Upper lobe of left lung (tissue), 4 donors: ENCODE results near the gene N4BP2L2.

Experiments
- POLR2A ChIP-seq, 4 donors: fragments of 450-650 bp; IDR thresholded peaks; one replicate each; pipeline ENCODE4 v1.5.1; 2016 to 2017; ENCODE audit warnings: antibody characterized with exemption in 4 of 4, mild to moderate bottlenecking in 2 of 4
- TF ChIP-seq, protein P1 (sequence below), 6 experiments: fragments of 450-650 bp in 4 of 6; fragments of 200-600 bp in 2 of 6; sonication (generic) in 2 of 6; IDR thresholded peaks; one replicate each; pipeline ENCODE4 v1.5.1; 2016 to 2019; ENCODE audit warnings: antibody characterized with exemption in 6 of 6

DNA sequence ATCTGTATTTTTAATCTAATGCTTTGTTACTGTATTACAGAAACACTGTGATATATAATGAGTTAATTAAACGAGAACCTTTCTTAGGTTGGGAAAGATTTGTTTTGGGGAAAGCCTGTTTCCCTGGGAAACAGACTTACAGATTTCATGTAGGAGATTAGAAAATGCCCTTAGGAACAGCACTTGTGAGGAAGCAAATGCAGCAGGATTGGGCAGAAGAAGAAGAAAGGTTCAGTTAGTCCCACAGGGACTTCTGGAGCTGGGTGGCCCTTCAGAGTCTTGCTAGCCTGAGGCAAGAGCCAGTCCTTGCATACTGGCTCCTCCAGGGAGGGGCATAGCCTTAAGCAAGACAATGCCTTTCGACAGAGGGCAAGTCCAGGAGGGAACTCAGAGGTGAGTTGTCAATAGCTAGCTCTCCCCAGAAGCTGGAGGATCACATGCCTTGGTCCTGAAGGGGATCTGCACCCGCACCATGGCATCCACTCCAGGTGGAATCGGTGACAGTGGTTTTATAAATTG lies 147.4 kb downstream of the N4BP2L2 start:
- no peak for TF ChIP-seq POLR2A (IDR thresholded peaks at IDR 0.05)
- TF ChIP-seq, protein P1, sequence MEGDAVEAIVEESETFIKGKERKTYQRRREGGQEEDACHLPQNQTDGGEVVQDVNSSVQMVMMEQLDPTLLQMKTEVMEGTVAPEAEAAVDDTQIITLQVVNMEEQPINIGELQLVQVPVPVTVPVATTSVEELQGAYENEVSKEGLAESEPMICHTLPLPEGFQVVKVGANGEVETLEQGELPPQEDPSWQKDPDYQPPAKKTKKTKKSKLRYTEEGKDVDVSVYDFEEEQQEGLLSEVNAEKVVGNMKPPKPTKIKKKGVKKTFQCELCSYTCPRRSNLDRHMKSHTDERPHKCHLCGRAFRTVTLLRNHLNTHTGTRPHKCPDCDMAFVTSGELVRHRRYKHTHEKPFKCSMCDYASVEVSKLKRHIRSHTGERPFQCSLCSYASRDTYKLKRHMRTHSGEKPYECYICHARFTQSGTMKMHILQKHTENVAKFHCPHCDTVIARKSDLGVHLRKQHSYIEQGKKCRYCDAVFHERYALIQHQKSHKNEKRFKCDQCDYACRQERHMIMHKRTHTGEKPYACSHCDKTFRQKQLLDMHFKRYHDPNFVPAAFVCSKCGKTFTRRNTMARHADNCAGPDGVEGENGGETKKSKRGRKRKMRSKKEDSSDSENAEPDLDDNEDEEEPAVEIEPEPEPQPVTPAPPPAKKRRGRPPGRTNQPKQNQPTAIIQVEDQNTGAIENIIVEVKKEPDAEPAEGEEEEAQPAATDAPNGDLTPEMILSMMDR (IDR thresholded peaks at IDR 0.05), result no peak
